IPS-15b (cell line): ENCODE results near the gene CBLB.

ENCODE experiments used
- H3K27me3 ChIP-seq: one replicate; pipeline ENCODE4 v1.6.1; 2013; ENCODE audit warnings: low read length; ENCODE audit not compliant: control insufficient read depth, insufficient read depth
- H3K36me3 ChIP-seq: one replicate; pipeline ENCODE4 v1.6.1; 2013; ENCODE audit warnings: low read length; ENCODE audit not compliant: control insufficient read depth, insufficient read depth
- H3K4me1 ChIP-seq: one replicate; pipeline ENCODE4 v1.6.1; 2013; ENCODE audit warnings: mild to moderate bottlenecking, low read length; ENCODE audit not compliant: control insufficient read depth, insufficient read depth
- H3K4me3 ChIP-seq: one replicate; pipeline ENCODE4 v1.5.1; 2013; ENCODE audit warnings: low read depth, low read length
- H3K9ac ChIP-seq: one replicate; pipeline ENCODE4 v1.6.1; 2013; ENCODE audit warnings: low read depth, mild to moderate bottlenecking, low read length
- H3K9me3 ChIP-seq: one replicate; pipeline ENCODE4 v1.6.1; 2013; ENCODE audit warnings: mild to moderate bottlenecking, low read length; ENCODE audit not compliant: control insufficient read depth, insufficient read depth

CBLB gene

DNA sequence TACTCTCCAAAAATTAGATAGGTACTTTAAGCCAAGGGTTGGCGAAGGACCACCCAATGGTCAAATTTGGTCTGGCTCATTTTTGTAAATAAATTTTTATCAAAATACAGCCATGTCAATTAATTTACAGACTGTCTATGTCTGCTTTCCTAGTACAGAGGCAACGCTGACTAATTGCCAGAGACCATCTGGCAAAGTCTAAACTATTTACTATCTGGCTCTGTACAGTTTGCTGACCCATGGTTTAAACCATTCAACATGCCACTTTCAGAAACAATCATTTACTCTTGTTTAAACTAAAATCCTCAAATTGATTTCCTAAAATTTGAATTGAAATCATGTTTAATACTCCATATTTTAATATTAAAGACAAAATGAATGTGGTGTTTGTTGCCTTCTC, 25.9 kb downstream of the CBLB start:
- H3K9ac ChIP-seq: no peak overlapping the region
- no peaks in the 10 kb centered on the region for H3K9me3 ChIP-seq
- H3K4me1 ChIP-seq: peaks cover 4% of the 10 kb centered on the region
- no peaks in the 10 kb centered on the region for H3K27me3 ChIP-seq
- H3K36me3 ChIP-seq: no peaks in the 10 kb centered on the region
- H3K4me3 ChIP-seq: no peak overlapping the region

DNA sequence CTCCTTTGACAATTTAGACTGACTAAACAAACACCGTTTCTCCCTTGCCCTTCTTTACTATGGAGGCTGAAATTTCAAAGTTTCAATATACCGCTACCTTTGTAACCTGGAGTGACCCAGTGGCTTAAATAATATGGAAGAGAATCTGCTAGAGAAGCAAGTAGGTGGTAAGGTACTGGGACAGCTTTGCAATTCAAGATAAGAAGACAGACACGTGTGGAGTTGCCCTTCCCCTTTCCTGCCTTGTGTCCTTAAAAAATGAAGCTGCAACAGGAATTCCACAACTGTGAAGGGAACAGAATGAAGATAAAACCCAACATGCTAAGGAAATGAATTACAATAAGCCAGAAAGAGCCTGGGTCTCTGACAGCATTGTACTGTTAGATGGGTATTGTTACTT, 26.4 kb downstream of the CBLB start:
- Histone ChIP-seq H3K9ac (no peak overlapping the region), H3K36me3 (no peaks in the 10 kb centered on the region), H3K27me3 (no peaks in the 10 kb centered on the region), H3K9me3 (no peaks in the 10 kb centered on the region), H3K4me1 (peaks cover 4% of the 10 kb centered on the region), H3K4me3 (no peak overlapping the region)

- Histone ChIP-seq H3K9me3 (no peaks in the 10 kb centered on the region), H3K4me1 (no peaks in the 10 kb centered on the region), H3K4me3 (no peak overlapping the region), H3K9ac (no peak overlapping the region), H3K27me3 (no peaks in the 10 kb centered on the region), H3K36me3 (no peaks in the 10 kb centered on the region)
Measured at GRCh38 chr3:105837947-105838346, 30.9 kb downstream of the CBLB start.

- Histone ChIP-seq H3K9me3 (no peaks in the 10 kb centered on the region), H3K4me1 (no peaks in the 10 kb centered on the region), H3K9ac (no peak overlapping the region), H3K27me3 (no peaks in the 10 kb centered on the region), H3K4me3 (no peak overlapping the region), H3K36me3 (no peaks in the 10 kb centered on the region)
Measured at GRCh38 chr3:105837143-105837740, 31.6 kb downstream of the CBLB start.

DNA sequence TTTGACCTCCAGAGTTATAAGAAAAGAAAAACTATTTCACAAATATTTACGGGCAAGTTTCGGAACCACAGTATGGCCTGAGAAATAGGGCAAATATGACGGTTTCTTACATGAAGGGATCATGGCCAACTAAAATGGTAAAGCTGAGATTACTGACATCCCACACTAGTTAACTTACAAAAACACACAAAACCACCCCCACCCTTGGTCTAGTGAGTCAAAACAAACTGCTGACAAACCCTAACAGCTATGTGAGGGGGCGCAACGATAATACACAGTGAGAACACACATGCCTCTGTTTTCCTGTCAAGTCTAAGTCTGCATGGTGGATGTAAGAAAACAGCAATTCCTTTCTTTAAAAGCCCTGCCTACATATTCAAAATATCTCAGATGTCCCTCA, 32.3 kb downstream of the CBLB start:
- H3K4me3 ChIP-seq: no peak overlapping the region
- no peaks in the 10 kb centered on the region for H3K4me1 ChIP-seq
- H3K9ac ChIP-seq: no peak overlapping the region
- H3K9me3 ChIP-seq: no peaks in the 10 kb centered on the region
- no peaks in the 10 kb centered on the region for H3K27me3 ChIP-seq
- H3K36me3 ChIP-seq: no peaks in the 10 kb centered on the region

DNA sequence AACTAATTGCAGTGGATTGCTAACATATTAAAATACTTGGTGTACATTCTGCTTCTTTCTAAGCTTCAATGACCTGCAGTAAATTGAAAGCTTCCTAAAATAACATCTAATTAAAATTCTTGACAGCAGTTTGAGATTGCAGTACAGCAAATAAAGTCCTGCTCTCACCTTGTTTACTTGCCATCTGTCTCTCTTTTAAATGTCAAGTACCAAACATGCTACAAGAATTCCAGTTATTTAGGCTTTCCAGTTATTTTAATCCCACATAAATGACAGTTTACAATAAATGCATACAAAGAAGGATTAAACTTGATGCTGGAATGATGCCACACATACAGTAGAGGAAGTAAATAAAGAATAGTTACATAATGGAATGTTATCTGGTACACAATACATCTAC, 33.2 kb downstream of the CBLB start:
- Histone ChIP-seq H3K4me1 (no peaks in the 10 kb centered on the region), H3K9ac (no peak overlapping the region), H3K4me3 (no peak overlapping the region), H3K27me3 (no peaks in the 10 kb centered on the region), H3K9me3 (no peaks in the 10 kb centered on the region), H3K36me3 (no peaks in the 10 kb centered on the region)

- H3K4me3 ChIP-seq: no peak overlapping the region
- H3K9ac ChIP-seq: no peak overlapping the region
- H3K36me3 ChIP-seq: no peaks in the 10 kb centered on the region
- H3K4me1 ChIP-seq: no peaks in the 10 kb centered on the region
- H3K27me3 ChIP-seq: no peaks in the 10 kb centered on the region
- H3K9me3 ChIP-seq: no peaks in the 10 kb centered on the region
Measured at GRCh38 chr3:105834768-105835167, 34.0 kb downstream of the CBLB start.

- Histone ChIP-seq H3K36me3 (no peaks in the 10 kb centered on the region), H3K27me3 (no peaks in the 10 kb centered on the region), H3K9me3 (no peaks in the 10 kb centered on the region), H3K4me1 (no peaks in the 10 kb centered on the region), H3K4me3 (no peak overlapping the region), H3K9ac (no peak overlapping the region)
Measured at GRCh38 chr3:105832644-105833043, 36.2 kb downstream of the CBLB start.

GRCh38 chr3:105830836-105831235, 38.0 kb downstream of the CBLB start:
- Histone ChIP-seq H3K4me3 (no peak overlapping the region), H3K9me3 (no peaks in the 10 kb centered on the region), H3K4me1 (no peaks in the 10 kb centered on the region), H3K27me3 (no peaks in the 10 kb centered on the region), H3K9ac (no peak overlapping the region), H3K36me3 (no peaks in the 10 kb centered on the region)

- Histone ChIP-seq H3K36me3 (no peaks in the 10 kb centered on the region), H3K4me1 (no peaks in the 10 kb centered on the region), H3K4me3 (no peak overlapping the region), H3K27me3 (no peaks in the 10 kb centered on the region), H3K9me3 (no peaks in the 10 kb centered on the region), H3K9ac (no peak overlapping the region)
Measured at GRCh38 chr3:105829871-105830622, 38.8 kb downstream of the CBLB start.

- Histone ChIP-seq H3K4me1 (no peaks in the 10 kb centered on the region), H3K9ac (no peak overlapping the region)
Measured at GRCh38 chr3:105829229-105829628, 39.6 kb downstream of the CBLB start.

GRCh38 chr3:105828703-105829102, 40.1 kb downstream of the CBLB start:
- Histone ChIP-seq H3K4me1 (no peaks in the 10 kb centered on the region), H3K27me3 (no peaks in the 10 kb centered on the region), H3K4me3 (no peak overlapping the region), H3K36me3 (no peaks in the 10 kb centered on the region), H3K9me3 (no peaks in the 10 kb centered on the region), H3K9ac (no peak overlapping the region)

More at GRCh38 chr3:105829229-105829628, 39.6 kb downstream of the CBLB start:
- Histone ChIP-seq H3K36me3 (no peaks in the 10 kb centered on the region), H3K9me3 (no peaks in the 10 kb centered on the region), H3K27me3 (no peaks in the 10 kb centered on the region), H3K4me3 (no peak overlapping the region)
